HL-60/S4 treated with phorbol 12-myristate 13-acetate at 8.2 ng/mL for 4 days and 3 days (cell line): ENCODE results near the gene DBR1.

ENCODE experiments used
- in situ Hi-C: fragments of 300-500 bp; cut with MboI; formaldehyde crosslinking; loops from 2 replicates; pipeline ENCODE4 v1.15.0; 2022; ENCODE audit warnings: low sequenced_read_pairs

Gene DBR1, protein sequence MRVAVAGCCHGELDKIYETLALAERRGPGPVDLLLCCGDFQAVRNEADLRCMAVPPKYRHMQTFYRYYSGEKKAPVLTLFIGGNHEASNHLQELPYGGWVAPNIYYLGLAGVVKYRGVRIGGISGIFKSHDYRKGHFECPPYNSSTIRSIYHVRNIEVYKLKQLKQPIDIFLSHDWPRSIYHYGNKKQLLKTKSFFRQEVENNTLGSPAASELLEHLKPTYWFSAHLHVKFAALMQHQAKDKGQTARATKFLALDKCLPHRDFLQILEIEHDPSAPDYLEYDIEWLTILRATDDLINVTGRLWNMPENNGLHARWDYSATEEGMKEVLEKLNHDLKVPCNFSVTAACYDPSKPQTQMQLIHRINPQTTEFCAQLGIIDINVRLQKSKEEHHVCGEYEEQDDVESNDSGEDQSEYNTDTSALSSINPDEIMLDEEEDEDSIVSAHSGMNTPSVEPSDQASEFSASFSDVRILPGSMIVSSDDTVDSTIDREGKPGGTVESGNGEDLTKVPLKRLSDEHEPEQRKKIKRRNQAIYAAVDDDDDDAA

DNA sequence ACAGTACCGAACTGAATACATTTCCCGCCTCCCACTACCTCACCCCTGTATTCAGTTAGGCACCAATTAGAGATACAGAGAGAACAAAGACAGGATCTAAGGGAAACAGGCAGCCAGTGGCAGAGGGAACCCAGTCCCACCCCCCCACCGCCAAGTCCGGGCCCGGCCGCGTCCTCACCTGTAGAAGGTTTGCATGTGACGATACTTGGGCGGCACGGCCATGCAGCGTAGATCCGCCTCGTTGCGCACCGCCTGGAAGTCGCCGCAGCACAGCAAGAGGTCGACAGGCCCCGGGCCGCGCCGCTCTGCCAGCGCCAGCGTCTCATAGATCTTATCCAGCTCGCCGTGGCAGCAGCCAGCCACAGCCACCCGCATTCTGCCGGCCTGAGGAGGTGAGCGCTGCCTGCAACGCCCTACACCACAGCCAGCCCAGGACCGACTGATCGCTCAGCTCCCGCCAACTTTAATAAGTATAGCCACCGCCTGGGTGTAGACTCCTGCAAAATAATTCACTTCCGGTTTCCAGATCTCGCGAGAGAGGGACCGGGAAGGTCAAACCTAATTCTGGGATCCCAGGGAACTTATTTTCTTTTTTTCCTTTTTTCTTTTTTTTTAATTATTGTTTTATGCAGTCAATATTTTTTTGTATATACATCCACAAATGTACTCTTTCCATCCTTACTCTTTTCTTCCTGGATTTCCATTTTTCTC lies at the start of gene DBR1:
DBR1 (minus strand) TSS at position 501 of the 711 bp plus-strand sequence; CDS start at position 375, 126 bp downstream.
- in situ Hi-C loops: no loop called here

DNA sequence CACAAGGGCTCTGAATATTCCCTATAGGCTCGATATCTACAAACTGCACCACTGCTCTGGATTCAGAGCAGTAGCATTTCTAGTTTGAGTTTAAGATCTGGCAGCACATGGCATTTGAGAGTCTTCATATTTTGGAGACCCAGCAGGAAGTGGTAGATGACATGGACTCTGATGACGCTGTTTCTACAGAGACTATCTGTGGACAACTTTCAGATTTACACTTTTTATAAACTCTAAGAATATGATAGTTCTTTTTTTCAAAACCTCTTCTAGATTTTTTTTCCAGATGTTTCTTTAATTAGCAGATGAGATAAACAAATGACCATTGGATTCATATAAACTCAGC lies 48.2 kb upstream of the DBR1 start:
- in situ Hi-C loops: no loop called here

DNA sequence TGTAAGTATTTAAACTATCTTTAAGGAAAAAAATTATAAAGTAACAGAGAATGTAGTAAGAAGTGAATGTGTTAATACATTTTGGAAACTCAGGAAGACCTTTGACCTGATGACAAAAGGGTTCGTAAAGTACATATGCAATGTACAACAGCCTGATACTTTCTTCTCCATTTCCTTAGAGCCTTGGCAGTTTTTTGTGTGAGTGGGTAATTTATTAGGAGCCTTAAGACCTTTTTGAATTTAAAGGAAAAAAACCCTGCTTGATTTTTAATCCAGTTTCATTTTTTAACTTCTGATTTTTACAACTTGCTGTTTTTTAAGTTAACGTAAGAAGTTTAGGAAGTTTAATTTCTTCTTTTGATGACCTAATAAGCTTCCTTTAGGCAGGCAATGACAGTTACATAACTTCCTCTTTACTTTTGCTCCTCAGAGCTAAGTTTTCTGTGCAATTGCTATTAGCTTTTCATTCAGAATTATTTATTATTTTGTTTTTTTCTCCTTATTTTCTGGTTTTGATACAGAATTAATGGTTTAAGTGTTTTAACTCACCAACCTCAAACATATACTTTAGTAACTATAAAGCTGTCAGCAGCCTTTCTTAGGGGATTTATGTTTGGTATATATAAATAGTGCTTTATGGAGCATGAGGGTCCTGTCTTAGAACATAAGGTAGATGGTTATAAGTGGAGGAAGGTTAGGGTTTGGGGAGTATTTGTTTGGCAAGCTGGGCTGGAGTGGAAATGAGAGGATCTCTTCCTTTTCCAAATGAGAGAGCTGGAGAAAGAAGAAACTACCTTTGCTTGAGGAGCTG lies 47.6 kb upstream of the DBR1 start:
- in situ Hi-C loops: no loop called here

DNA sequence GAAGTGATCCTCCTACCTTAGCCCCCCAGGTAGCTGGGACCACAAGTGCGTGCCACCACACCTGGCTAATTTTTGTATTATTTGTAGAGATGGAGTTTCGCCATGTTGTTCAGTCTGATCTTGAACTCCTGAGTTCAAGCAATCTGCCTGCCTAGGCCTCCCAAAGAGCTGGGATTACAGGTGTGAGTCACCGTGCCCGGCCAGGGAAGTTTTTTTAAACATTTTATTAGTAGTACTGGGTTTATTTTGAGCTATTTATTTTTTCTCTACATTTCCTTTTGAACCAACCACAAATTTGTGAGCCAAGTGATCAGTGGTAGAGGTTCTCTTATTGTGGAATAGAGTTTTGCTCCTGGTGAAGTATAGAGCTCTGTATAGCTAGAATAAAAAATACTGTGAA lies 46.1 kb upstream of the DBR1 start:
- in situ Hi-C loops: no loop called here

DNA sequence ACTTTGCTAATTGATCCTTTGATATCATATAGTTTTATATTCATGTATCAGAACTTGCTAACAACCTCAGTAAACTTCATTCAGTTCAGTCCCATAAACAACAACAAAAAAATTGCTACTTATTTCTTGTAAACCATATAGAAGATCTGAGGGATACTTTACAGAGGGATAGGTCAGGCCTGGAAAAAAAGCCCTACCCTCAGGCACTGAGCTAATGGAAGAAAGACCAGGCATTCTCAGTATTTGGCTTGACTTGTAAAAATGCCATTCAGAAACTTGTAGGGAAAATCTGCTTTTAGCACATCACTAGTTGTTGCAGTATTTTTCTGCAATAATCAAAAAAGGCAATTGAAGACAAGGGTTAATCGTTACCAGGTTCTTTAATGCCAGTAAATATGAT lies 45.5 kb upstream of the DBR1 start:
- in situ Hi-C loops: no loop called here

DNA sequence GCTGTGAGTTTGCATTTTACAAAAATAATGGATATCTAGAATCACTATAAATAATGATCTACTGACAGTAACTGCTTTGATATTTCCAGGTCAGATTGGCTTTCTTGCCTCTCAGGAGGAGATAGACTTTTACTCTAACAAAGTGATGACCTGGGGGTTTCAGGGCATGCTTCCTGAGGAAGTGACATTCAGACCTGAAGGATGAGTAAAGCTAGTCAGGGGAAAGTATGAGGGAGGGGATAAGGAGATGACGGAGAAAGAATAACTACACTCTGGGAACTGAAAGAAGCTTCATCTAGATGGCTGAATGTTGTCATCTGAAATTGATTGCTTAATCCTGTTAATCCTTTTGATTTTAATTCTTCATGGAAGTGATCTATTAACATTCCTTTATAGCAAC lies 44.5 kb upstream of the DBR1 start:
- in situ Hi-C loops: no loop called here

DNA sequence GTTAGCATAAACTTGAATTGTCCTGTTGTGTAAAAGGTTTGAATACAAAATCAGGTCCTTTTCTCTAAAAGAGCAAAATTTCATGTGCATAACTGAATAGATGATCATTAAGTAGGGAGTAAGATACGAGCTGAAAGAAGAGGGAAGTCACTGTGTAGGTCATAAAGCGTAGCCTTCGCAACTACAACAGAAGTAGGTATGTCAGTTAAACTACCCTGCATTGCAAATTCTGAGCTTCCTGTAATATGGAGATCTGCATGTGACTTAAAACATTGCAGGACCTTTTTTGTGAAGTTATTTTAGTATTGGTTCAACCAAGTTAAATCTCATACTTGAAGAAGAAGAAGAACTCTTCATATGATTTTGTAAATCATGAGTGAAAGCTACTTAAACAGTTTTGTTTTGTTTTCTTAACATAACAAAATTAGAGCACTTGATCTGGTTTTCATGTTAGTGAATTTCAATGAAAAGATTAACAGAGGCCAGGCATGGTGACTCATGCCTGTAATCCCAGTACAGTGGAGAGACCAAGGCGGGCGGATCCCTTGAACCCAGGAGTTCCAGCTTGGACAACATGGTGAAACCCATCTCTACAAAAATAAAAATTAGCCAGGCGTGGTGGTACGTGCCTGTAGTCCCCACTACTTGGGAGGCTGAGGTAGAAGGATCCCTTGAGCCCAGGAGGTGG lies 38.8 kb upstream of the DBR1 start:
- in situ Hi-C loops: no loop called here

DNA sequence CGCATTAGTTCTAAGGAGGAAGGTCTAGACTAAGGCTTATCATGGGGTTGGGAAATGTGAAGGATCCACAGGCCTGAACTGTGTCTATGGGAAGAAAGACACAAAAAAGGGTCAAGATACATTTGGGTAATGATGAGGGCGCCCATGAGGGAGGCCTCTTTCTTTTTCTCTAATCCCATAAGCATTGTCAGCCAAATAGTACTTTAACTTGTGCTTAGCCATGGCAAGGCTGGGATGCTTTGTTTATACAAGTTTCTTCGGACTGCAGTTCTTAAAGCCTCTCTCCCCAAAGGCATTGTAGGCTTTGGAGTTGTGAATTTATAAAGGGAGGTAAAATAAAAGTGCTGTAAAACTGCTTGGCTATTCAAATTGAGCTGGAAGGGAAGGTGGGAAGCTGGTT lies 35.8 kb upstream of the DBR1 start:
- in situ Hi-C loops: no loop called here

DNA sequence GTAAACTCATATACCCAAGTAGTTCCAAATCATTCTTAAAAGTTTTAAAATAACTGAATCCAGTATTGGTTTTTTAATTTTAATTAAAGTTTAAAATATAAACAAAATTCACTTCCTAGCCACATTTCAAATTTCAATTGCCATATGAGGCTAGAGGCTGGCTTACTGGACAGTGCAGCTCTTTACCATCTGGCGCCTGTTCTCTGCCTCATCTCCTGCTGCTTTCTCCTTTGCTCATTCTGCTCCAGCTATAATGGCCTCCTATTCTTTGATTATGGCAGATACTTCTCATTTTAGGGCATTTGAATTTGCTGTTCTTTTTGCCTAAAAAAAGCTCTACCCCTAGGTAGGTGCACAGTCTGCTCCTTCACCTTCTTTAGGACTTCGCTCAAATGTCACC lies 31.5 kb upstream of the DBR1 start:
- in situ Hi-C loops: no loop called here

DNA sequence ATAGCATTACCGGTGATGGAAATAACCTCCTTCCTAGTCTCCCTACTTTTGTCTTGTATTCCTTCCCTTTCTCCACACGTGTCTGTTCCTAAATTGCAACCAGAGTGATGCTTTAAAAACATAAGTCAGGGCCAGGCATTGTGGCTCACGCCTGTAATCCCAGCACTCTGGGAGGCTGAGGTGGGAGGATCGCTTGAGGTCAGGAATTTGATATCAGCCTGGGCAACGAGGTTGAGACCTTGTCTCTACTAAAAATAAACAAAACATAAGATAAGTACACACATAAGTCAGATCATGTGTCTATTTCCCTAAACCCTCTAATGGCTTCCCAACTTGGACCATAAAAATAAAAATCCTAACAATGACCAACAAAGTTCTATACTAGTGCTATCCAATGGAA lies 30.8 kb upstream of the DBR1 start:
- in situ Hi-C loops: no loop called here

DNA sequence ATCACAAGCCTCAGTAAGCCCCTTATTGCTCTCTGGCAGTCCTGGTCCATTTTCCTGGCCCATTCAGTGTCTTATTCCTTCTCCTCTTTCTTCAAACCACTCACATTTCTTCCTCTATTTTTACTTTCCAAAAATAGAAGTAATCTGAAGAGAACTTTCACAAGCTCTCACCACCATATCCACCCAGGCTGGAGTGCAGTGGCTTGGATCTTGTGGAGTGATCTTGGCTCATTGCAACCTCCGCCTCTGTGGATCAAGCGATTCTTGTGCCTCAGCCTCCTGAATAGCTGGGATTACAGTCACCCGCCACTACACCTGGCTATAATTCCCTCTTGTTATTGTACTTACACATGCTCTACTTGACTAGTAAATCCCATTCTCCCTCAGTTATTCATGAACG lies 29.2 kb upstream of the DBR1 start:
- in situ Hi-C loops: no loop called here

DNA sequence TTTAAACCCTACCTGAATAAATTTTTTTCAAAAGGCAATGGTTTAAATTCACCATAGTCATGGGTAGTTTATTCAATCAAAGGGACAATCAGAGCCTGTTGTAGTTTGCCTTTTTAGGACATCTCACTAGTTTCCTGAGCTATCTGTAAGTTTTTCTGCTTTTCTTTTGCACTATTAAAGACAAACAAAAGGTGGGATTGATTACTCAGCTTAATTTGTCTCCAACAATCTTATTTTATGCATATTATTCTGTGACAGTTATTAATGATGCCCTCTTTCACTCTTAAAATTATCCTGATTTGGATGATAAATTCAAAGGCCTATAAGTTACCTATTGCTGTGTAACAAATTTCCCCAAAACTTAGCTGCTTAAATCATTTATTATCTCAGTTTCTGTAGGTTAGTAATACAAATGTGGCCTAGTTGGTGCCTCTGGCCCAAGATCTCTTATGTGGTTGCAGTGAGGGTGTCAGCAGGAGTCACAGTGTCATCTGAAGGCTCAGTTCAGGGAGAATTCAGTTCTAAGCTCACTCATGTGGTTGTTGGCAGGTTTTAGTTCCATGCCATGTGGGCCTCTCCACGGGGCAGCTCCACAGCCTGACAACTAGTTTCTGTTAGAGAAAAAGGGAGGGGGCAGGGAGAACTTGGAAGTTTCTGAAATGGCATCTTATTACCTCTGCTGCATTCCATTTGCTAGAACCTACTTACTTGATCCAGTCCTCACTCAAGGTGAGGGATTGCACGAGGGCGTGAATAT lies 28.4 kb upstream of the DBR1 start:
- in situ Hi-C loops: no loop called here

DNA sequence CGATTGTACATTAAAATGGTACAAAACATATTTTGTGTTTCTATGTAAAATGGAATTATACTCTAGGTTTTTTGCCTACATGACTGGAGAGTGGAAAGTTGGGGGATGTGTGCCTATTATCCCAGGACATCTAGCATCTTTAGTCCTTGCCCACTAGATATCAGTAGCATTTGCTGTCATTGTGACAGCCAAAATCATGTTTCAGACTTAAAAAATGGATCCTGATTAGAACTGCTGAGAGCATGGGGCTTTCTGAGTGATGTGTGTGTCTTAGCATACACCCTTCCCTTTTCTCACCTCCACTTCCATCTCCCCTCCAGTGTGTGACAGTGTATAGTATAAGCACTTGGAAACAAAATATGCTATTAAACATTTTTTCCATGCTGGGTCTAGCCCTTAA lies 25.7 kb upstream of the DBR1 start:
- in situ Hi-C loops: no loop called here

DNA sequence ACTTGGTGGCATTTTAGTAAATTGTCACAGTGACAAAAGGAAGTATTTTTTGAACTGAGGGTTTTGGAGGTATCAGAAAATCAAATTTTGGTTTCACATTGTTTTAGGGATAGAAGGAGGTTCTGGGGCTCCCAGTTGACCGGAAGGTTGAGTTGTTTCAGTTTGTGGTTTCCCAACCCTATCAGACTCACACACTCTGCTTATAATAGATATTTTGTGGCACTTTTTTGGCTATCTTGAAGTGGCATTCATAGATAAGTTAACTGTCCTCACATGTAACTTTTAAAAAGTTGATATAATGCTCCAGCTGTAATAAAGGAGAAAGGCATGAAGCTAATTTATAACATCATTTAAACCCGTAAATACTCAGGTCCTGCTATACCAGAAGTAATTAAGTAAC lies 25.1 kb upstream of the DBR1 start:
- in situ Hi-C loops: no loop called here

DNA sequence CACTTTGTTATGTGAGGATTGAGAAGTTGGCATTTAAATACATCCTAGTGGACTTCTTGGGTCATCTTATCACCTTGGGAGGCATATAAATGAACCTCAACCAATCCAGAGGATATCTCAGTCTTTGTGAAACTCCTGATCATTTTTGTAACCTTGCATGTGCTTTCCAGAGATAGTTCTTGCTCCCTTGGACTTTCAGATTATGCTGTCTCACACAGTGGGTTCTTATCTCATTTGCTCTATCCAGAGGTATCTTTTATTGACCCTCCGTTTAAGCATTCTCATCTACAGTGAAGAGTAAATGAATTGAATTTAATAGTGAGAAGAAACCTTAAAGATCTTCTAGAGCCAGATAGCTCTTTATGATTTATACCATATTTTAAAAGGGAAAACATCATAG lies 22.8 kb upstream of the DBR1 start:
- in situ Hi-C loops: no loop called here

DNA sequence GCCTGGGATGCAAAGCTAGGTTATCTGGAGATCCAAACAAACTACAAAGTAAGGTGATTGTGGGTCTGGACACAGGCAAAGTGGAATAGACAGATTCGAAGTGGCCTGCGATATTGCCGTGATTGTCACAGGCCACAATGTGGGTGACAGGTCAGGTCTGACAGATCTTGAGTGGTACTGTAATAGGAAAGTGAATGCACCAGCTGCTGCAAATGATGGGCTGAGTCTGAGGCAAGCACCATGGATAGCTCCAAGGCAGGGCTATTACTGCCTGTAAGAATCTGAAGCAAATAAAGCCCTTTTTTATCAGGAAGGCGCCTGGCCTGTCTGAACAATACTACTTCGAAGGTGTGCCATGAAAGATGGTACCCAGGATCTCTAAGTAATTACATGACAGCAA lies 22.3 kb upstream of the DBR1 start:
- in situ Hi-C loops: no loop called here

DNA sequence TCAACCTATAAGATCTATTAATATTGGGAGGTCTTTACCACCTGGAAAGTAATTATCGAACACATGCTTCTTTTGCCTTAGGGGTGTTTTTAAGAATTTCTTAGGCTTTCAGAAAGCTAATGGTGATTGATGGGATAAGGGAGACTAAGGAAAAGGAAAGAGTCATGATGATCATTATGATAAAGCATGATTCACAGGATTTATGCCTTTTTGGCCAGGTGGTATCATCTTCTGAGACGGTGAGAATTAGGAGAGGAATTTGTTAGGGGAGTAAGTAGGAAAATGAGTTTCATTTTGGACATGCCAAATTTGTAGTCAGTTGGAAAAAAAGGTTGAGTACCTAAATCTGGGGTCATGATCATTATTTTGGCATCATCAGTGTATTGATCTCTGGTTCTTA lies 21.3 kb upstream of the DBR1 start:
- in situ Hi-C loops: no loop called here

DNA sequence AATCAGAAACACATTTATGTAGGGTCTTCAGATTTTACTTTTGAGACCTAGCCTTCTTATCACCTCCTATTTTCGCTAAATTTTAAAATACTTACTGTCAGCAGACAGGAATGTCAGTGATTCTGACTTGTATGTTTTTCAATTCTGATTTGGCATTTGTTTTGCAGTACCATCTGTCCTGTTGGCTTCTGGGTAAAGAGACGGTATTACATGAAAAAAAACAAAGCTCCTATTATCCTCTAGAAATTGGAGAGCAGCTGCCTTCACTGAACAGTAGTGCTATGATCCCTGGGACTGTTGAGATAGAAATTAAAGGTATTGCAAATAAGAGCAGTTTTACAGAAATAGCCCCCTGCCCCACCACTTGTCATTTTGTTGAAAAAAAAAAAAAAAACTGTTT lies 20.8 kb upstream of the DBR1 start:
- in situ Hi-C loops: no loop called here

DNA sequence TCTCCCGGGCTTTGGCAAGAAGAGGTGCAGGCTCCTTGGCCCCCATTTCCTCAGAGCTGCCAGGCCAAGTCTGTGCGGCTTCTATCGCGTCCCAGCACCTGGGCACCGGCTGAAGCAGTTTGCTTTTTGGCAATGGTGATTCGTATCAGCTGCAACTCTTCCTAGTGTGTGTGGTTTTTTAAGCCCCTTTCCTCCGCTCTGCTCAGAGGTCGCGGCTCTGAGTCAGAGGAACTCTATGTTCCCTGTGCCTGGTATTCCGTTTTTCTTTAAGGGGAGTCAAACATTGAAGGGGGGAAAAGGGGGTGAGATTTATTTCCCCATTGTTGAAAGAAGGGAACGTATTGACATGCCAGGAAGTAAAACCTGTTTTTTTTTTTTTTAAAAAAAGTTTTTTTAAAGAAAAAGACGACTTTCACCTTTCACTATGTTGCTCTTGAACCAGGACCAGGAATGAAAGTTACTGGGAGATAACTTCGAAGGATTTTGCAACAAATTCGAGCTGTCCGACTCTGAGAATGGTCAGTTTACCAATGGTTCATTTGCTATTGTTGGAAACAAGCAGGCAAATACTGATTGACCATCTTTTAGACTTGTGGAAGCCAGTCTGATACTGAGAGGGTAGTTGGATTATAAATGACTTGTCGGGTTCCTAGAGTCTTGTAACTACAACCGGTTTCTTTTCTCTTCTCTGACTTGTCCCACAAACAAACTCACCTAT lies 13.5 kb upstream of the DBR1 start:
- in situ Hi-C loops: no loop called here
